H1 (cell line): ENCODE results near the gene IL3. TPM values are rescaled to one million over a fixed set of nuclear protein-coding genes. Genes with fewer than 3 reads are reported as not detected.

ENCODE experiments used
- BRCA1 ChIP-seq: IDR thresholded peaks from 2 replicates; pipeline ENCODE4 v1.6.1; 2012; ENCODE audit warnings: low read depth, low read length, improper control_type of control experiment
- CBX5 ChIP-seq: fragments of 300-800, 300-1000 bp; sonication (generic); IDR thresholded peaks from 2 replicates; pipeline ENCODE4 v1.7.1; 2016; ENCODE audit warnings: antibody characterized with exemption, low read length, low read depth
- polyA plus RNA-seq, 7 experiments: library from polyadenylated mRNA; depleted of rRNA in 3 of 7; stranded (reverse) in 5 of 7; unstranded in 2 of 7; fragments of >200 nt in 5 of 7; fragments of 200-250 nt in 2 of 7; gene quantifications; 1 replicate in 5 of 7; 2 replicates in 1 of 7; 4 replicates in 1 of 7; pipeline versions ENCODE4 v1.2.1 to v1.2.3, GENCODE V29; 2011 to 2013; ENCODE audit warnings: missing spikeins in 2 of 7, mixed read lengths in 2 of 7
- total RNA-seq: library from RNA; stranded (reverse); fragmentation: NEBNext Ultra II Directional; extraction: Animal tissue kit (Norgen Biotek cat#: 25700); gene quantifications from 2 replicates; pipeline ENCODE4 v1.2.1, GENCODE V29; 2021
- TF ChIP-seq, protein P1 (sequence below): IDR thresholded peaks from 2 replicates; pipeline ENCODE4 v1.6.1; 2011; ENCODE audit warnings: low read length, improper control_type of control experiment

IL3 gene
- total and polyA plus RNA-seq, 2 of the 8 experiments (the other 6 are each of a cell fraction or from before 2014, with no cell fraction given) = not detected

GRCh38 chr5:132019337-132019736 lies 41.1 kb upstream of the IL3 start (continued):
- TF ChIP-seq, protein P1, sequence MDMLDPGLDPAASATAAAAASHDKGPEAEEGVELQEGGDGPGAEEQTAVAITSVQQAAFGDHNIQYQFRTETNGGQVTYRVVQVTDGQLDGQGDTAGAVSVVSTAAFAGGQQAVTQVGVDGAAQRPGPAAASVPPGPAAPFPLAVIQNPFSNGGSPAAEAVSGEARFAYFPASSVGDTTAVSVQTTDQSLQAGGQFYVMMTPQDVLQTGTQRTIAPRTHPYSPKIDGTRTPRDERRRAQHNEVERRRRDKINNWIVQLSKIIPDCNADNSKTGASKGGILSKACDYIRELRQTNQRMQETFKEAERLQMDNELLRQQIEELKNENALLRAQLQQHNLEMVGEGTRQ = no peak
- TF ChIP-seq CBX5 = no peak
- TF ChIP-seq BRCA1 = no peak
